Erythroblast (primary cell): Measurements from ENCODE around the gene GPR107.

Experiments used
- DNase-seq, 2 experiments: peaks; one replicate each; lab custom pipeline; 2025; lab: John Stamatoyannopoulos, UW
- GATA1 ChIP-seq: IDR thresholded peaks from 2 replicates; pipeline ENCODE4 v1.6.1; 2011; ENCODE audit warnings: low read depth, mild to moderate bottlenecking, control low read depth, low read length, moderate library complexity
- POLR2A ChIP-seq: IDR thresholded peaks from 2 replicates; pipeline ENCODE4 v1.6.1; 2011; ENCODE audit warnings: mild to moderate bottlenecking, low read length

GPR107 gene

GRCh38 chr9:130149654-130150286 lies 96.1 kb downstream of the GPR107 start:
- TF ChIP-seq POLR2A (no peak), GATA1 (no peak)

GRCh38 chr9:130150779-130151382 lies 97.2 kb downstream of the GPR107 start:
- DNase-seq, result peak; percentile 20 to 49
- TF ChIP-seq POLR2A, result no peak

More at GRCh38 chr9:130149654-130150286, 96.1 kb downstream of the GPR107 start:
- DNase-seq, result no peak

- no peak for DNase-seq
- TF ChIP-seq POLR2A (no peak), GATA1 (no peak)
Observed at GRCh38 chr9:130154816-130155215, 101.1 kb downstream of the GPR107 start.

- no peak for DNase-seq
- TF ChIP-seq GATA1, result no peak
- no peak for TF ChIP-seq POLR2A
Observed at GRCh38 chr9:130155647-130156046, 101.9 kb downstream of the GPR107 start.

GRCh38 chr9:130156672-130157071 lies 103.0 kb downstream of the GPR107 start:
- DNase-seq, result no peak
- no peak for TF ChIP-seq GATA1
- TF ChIP-seq POLR2A, result no peak

- no peak for DNase-seq
Observed at GRCh38 chr9:130157079-130157478, 103.4 kb downstream of the GPR107 start.

GRCh38 chr9:130158001-130158400 lies 104.3 kb downstream of the GPR107 start:
- no peak for TF ChIP-seq POLR2A
- no peak for TF ChIP-seq GATA1
- DNase-seq, result no peak

More at GRCh38 chr9:130157079-130157478, 103.4 kb downstream of the GPR107 start:
- TF ChIP-seq GATA1, result no peak
- no peak for TF ChIP-seq POLR2A

- DNase-seq, result no peak
- TF ChIP-seq GATA1 (no peak), POLR2A (no peak)
Observed at GRCh38 chr9:130159057-130159456, 105.4 kb downstream of the GPR107 start.

GRCh38 chr9:130159915-130160670 lies 106.4 kb downstream of the GPR107 start:
- TF ChIP-seq GATA1 (no peak), POLR2A (no peak)
- no peak for DNase-seq

- no peak for TF ChIP-seq GATA1
- TF ChIP-seq POLR2A, result no peak
- no peak for DNase-seq
Observed at GRCh38 chr9:130160862-130161470, 107.3 kb downstream of the GPR107 start.

GRCh38 chr9:130165579-130165978 lies 111.9 kb downstream of the GPR107 start:
- no peak for TF ChIP-seq GATA1
- no peak for TF ChIP-seq POLR2A
- no peak for DNase-seq

- DNase-seq, result no peak
- TF ChIP-seq GATA1 (no peak), POLR2A (no peak)
Observed at GRCh38 chr9:130166399-130166798, 112.7 kb downstream of the GPR107 start.

GRCh38 chr9:130167927-130168326 lies 114.2 kb downstream of the GPR107 start:
- TF ChIP-seq POLR2A (no peak), GATA1 (no peak)
- no peak for DNase-seq
